Immature natural killer cell (primary cell): ENCODE measurements around the gene DLGAP4. TPM values are rescaled to one million over a fixed set of nuclear protein-coding genes. Genes with fewer than 3 reads are reported as not detected.

Source experiments
- DNase-seq, 3 donors: peaks; one replicate each; pipeline ENCODE4 v3.0.0; 2022; ENCODE audit warnings: mixed read lengths in 1 of 3
- H3K27ac Mint-ChIP-seq, 6 donors: one replicate each; pipeline ENCODE4 v1.8.0; 2020; ENCODE audit warnings: mixed read lengths in 6 of 6, mild to moderate bottlenecking in 5 of 6, inconsistent platforms in 4 of 6, moderate library complexity in 3 of 6
- H3K27me3 Mint-ChIP-seq, 3 donors: one replicate each; pipeline ENCODE4 v1.8.0; 2020 to 2021; ENCODE audit warnings: low read depth in 3 of 3, mild to moderate bottlenecking in 3 of 3, mixed read lengths in 3 of 3, moderate library complexity in 3 of 3, inconsistent platforms in 1 of 3
- H3K36me3 Mint-ChIP-seq, 3 donors: one replicate each; pipeline ENCODE4 v1.8.0; 2020; ENCODE audit warnings: mixed read lengths in 3 of 3, inconsistent platforms in 2 of 3, mild to moderate bottlenecking in 2 of 3
- H3K4me1 Mint-ChIP-seq, 2 donors: one replicate each; pipeline ENCODE4 v1.8.0; 2020; ENCODE audit warnings: inconsistent platforms in 2 of 2, mild to moderate bottlenecking in 2 of 2, mixed read lengths in 2 of 2, moderate library complexity in 1 of 2
- H3K4me3 Mint-ChIP-seq, 5 donors: one replicate each; pipeline ENCODE4 v1.8.0; 2020; ENCODE audit warnings: mild to moderate bottlenecking in 5 of 5, mixed read lengths in 5 of 5, inconsistent platforms in 3 of 5, moderate library complexity in 3 of 5
- H3K9me3 Mint-ChIP-seq, 6 donors: one replicate each; pipeline ENCODE4 v1.8.0; 2020; ENCODE audit warnings: mild to moderate bottlenecking in 6 of 6, mixed read lengths in 6 of 6, inconsistent platforms in 4 of 6, moderate library complexity in 3 of 6
- polyA plus RNA-seq, 3 donors: library from polyadenylated mRNA; unstranded; fragments of 300-500 nt; fragmentation: Illumina TruSeq; gene quantifications; one replicate each; pipeline ENCODE4 v1.2.3, GENCODE V29; 2021

The DLGAP4 gene
- polyA plus RNA-seq, 3 donors from 2014 or later, result 9.0 to 29.0 (median 12.6) TPM

DNA sequence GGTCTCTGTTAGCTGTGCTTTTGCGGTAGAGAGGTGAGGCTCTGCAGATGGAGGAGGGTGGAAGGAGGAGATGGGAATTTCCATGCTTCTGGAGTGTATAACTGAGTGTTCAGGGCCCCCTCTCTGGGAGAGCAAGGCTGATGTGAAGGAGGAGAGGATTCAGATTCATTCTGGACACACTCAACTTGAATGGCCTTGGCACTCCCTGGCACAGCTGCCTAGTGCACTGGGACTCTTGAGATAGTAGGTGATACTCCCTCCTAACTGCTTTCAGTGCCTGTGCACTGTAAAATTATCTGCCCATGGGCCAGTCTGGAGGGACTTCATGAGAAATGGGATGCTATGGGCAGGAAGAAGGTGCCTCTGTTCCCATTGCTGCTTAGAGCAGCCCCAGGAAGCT is 180.9 kb downstream of the DLGAP4 start:
- Mint-ChIP-seq H3K27ac (peak overlapping the region in 2 of 6 donors; percentile 13 to 76), H3K4me1 (peaks cover 40 to 47% of the 10 kb centered on the region in 2 donors), H3K36me3 (no peaks in the 10 kb centered on the region), H3K9me3 (no peaks in the 10 kb centered on the region), H3K4me3 (no peak overlapping the region), H3K27me3 (peaks cover 0 to 6% (median 3%) of the 10 kb centered on the region in 3 donors)
- no peak for DNase-seq

DNA sequence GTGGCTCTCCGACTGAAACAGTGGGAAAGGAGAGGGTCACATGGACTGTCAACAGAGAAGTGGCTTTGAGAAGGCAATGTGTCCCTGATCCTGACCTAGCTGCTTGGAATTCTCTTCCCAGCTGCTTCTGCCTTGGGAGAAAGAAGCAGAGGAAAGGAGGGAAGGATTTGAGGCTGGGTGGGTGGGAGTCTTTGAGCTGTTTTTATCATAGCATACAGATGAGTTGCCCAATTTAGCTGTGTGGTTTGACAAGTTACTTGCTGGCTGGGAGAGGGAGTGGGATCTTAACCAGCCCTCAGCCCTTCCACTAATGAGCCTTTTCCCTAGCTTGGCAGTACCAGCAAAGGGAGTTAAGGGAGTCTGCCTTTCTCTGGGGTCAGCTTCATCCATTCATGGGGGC is 184.1 kb downstream of the DLGAP4 start:
- no peaks in the 10 kb centered on the region for H3K36me3 Mint-ChIP-seq
- H3K4me1 Mint-ChIP-seq, result peaks cover 66 to 68% of the 10 kb centered on the region in 2 donors
- no peak for DNase-seq
- peaks cover 0 to 6% (median 3%) of the 10 kb centered on the region in 3 donors for H3K27me3 Mint-ChIP-seq
- H3K27ac Mint-ChIP-seq, result peak overlapping the region; percentile 62 to 83 (median 70)
- H3K4me3 Mint-ChIP-seq, result peak overlapping the region; percentile 9 to 53 (median 33)
- no peaks in the 10 kb centered on the region for H3K9me3 Mint-ChIP-seq

DNA sequence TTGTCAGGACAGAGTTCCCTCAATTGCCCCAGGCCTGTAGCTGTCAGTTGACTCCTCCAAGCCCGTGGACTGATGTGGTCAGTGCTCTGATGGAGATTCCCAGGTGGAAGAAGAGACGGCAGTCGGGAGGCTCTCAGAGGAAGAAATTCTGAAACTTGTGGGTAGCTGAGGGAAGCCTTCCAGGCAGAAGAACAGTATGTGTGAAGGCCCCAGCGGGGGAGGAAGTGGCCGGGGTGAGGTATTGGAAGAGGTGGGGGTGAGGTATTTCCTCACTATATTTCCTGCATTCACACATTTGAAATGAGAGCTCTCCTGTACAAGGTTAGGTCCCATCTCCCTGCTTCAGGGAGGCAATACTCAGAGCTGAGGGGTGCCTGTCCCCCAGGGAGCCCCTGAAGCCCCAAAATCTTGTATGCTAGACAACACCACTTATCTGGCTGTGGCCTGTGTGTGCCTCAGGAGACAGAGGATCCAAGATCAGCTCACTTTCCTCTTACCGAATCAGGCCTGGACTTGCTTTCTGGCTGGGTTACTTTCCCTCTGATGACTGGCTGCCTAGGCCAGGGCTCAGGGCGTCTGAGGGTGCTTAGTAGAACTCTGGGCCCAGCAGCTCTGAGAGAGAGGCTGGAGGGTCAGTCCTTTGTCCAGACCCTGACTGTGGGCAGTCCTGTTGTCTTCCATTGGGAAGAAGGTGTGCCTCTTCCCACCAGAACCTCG is 185.9 kb downstream of the DLGAP4 start:
- peaks cover 60 to 65% of the 10 kb centered on the region in 2 donors for H3K4me1 Mint-ChIP-seq
- H3K4me3 Mint-ChIP-seq, result peak overlapping the region; percentile 72 to 85 (median 80)
- H3K27ac Mint-ChIP-seq, result peak overlapping the region; percentile 92 to 97 (median 92)
- no peaks in the 10 kb centered on the region for H3K9me3 Mint-ChIP-seq
- DNase-seq, result peak; percentile 72 to 75 (median 73)
- peaks cover 0 to 6% (median under 1%) of the 10 kb centered on the region in 3 donors for H3K27me3 Mint-ChIP-seq
- peaks cover 0 to under 1% (median 0%) of the 10 kb centered on the region in 3 donors for H3K36me3 Mint-ChIP-seq

DNA sequence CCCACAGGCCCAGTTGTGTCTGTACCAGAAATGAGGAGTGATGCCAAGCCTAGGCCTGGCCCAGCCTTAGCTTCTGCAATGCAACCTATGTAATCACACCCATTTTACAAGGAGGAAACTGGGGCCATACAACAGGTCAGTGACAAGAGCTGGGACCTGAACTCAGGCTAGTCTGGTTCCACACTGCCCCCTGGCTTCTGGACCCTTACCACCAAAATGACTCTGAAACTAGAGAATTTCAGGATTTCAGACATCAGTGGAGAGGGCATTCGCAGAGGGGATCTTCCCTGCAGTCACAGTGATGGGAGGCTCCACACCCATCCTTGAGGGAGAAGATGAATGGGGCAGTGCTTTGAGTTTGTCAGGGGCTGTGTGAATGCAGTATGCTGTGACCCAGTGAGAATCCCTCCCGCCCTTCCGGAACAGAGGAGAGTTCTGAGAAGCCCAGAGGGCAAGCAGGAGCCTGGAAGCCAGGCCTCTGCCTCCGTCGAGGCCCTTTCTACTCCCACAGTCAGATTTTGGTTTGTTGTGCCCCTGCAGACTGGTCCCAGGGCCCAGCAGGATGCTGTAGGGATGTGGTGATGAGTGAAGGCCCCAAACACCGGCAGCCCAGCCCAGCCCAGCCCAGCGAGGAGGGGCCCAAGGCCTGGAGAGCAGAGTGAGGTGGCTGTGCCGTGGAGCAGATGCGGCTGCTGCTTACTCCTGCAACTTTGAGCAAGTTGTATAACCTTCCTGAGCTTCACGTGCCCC is 187.1 kb downstream of the DLGAP4 start:
- H3K27me3 Mint-ChIP-seq, result peaks cover 0 to 6% (median 0%) of the 10 kb centered on the region in 3 donors
- peaks cover 60 to 63% of the 10 kb centered on the region in 2 donors for H3K4me1 Mint-ChIP-seq
- peak overlapping the region; percentile 27 to 84 (median 72) for H3K4me3 Mint-ChIP-seq
- peak in 2 of 3 donors; percentile 18 to 24 for DNase-seq
- peak overlapping the region; percentile 78 to 97 (median 92) for H3K27ac Mint-ChIP-seq
- H3K9me3 Mint-ChIP-seq, result no peaks in the 10 kb centered on the region
- H3K36me3 Mint-ChIP-seq, result peaks cover 0 to 4% (median 0%) of the 10 kb centered on the region in 3 donors

DNA sequence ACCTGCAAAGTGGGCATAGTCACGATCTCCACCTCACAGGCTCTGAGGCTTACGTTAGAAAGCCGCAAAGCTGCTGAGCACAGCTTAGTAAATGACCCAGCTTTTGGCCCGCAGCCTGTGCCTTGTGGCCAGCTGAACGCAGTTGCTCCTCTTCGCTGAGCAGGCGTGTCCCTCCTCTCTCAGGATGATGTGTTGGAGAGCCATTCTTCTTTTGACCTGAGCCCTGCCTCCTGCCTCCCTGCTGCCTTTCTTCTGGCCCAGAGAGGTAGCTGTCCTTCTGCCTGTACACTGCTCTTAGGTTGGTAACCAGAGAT is 187.6 kb downstream of the DLGAP4 start:
- peak overlapping the region; percentile 78 to 97 (median 92) for H3K27ac Mint-ChIP-seq
- no peaks in the 10 kb centered on the region for H3K9me3 Mint-ChIP-seq
- DNase-seq, result no peak
- H3K36me3 Mint-ChIP-seq, result peaks cover 0 to 7% (median 0%) of the 10 kb centered on the region in 3 donors
- H3K27me3 Mint-ChIP-seq, result peaks cover 0 to 6% (median 0%) of the 10 kb centered on the region in 3 donors
- peaks cover 59 to 62% of the 10 kb centered on the region in 2 donors for H3K4me1 Mint-ChIP-seq
- peak overlapping the region; percentile 23 to 63 (median 48) for H3K4me3 Mint-ChIP-seq

DNA sequence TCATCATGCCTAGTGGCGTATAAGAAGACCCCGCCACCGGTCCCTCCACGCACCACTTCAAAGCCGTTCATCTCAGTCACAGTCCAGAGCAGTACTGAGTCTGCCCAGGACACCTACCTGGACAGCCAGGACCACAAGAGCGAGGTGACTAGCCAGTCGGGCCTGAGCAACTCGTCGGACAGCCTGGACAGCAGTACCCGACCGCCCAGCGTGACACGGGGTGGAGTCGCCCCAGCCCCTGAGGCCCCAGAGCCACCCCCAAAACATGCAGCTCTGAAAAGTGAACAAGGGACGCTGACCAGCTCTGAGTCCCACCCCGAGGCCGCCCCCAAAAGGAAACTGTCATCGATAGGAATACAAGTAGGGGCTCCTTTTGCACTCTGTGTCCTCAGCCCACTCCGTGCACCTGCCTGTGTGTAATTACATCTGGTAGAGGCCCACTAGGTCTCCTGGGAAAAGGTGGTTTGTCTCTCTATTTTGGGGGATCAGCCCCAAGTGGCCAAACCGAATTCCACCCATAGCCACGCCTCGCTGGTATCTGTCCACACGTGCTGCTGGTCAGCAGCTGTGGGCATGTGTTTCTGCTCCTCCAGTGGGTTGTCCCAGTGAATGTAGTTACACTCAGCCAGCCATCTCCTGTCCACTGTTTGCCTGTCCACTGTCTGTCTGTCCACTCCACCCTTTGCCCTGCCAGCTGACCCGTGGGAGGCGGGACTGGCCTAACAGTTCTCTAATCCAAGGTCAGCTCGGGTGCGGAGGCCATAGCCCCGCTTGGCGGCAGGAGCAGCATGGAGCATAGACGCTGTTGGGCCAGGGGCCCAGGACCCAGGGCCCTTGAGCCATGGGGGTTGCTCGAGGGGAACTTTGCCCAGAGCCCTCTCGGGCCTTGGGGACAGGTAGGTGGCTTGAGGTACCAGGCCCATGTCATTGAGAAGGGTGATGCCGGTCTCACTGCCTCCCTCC is 190.8 kb downstream of the DLGAP4 start:
- DNase-seq, result no peak
- no peaks in the 10 kb centered on the region for H3K27me3 Mint-ChIP-seq
- H3K9me3 Mint-ChIP-seq, result no peaks in the 10 kb centered on the region
- H3K4me3 Mint-ChIP-seq, result no peak overlapping the region
- peaks cover 3 to 11% (median 11%) of the 10 kb centered on the region in 3 donors for H3K36me3 Mint-ChIP-seq
- peaks cover 28 to 30% of the 10 kb centered on the region in 2 donors for H3K4me1 Mint-ChIP-seq
- peak overlapping the region in 3 of 6 donors; percentile 24 to 46 (median 26) for H3K27ac Mint-ChIP-seq

DNA sequence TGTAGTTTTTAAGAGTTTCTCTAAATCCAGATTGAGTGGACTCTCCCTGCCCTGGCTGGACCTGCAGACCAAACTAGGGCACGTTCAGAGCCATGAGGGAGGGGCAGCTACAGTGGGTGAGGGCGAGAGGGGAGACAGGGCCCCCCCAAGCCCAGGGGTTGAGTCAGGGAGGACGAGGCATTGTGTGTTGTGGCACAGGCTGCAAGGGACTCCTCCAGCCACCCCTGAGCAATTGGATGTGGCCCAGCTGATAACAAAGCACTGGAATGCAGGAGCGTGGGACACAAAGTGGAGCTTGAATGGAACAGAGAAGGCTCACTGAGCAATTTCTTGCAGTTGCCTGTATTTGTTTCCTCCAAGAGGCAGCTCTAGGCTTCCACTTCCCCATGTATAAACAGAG is 191.7 kb downstream of the DLGAP4 start:
- H3K27me3 Mint-ChIP-seq, result no peaks in the 10 kb centered on the region
- no peak for DNase-seq
- H3K27ac Mint-ChIP-seq, result peak overlapping the region in 1 of 6 donors; percentile 16
- peaks cover 19 to 22% of the 10 kb centered on the region in 2 donors for H3K4me1 Mint-ChIP-seq
- peaks cover 4 to 12% (median 11%) of the 10 kb centered on the region in 3 donors for H3K36me3 Mint-ChIP-seq
- H3K9me3 Mint-ChIP-seq, result no peaks in the 10 kb centered on the region
- H3K4me3 Mint-ChIP-seq, result no peak overlapping the region

DNA sequence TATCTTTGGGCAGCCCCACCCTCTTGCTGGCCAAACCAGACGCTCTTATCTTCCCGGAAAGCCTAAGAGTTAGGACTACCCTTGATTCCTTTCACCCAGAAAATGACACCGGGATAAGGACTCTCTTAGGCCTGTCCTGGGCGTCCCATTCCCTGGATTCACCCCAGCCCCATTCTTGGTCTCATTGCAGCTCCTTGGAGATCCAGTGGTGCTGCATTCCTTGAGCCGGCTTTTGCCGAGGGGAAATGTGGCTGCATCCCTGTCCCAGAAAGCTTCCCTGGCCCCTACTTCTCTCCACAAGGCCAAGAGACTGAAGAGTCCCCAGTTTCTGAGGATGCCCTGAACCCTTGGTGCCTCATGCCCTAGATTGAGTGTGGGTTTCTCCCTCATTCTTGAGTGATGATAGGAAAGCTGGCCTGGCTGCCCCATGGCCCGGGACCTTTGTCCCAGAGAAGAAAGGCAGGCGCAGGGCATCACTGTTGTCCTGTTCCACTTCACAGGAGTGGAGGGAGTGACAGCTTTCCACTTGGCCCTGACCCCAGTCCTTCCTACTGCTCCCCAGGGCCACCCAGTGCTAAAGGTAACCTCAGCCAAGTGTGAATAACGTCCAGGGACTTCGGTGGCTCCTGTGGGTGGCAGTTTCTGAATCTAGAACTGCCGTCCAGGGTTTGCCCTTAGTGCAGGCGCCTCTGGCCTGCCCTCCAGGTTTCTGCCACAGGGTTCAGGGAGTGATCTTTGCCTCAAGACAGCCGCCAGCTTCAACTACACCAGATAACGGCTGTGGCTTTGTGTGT is 192.4 kb downstream of the DLGAP4 start:
- peak overlapping the region in 2 of 6 donors; percentile 51 to 53 for H3K27ac Mint-ChIP-seq

DNA sequence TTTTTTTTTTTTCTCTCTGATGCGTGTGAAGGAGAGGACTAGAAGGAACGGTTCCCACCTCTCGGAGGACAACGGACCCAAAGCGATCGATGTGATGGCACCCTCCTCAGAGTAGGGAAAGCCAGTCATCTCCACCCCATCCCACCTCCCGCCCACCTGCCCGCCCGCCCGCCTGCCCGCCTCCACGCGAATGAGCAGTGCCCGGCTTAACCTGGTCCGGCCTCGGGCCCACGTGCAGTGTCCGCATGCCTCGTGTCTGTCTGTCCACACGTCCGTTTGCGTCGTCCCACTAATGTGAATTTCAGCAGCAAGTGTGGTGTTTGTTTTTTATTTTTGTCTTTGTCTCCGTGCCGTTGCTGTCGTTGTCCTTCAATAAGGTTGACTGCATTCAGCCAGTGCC is 193.1 kb downstream of the DLGAP4 start:
- Mint-ChIP-seq H3K27me3 (no peaks in the 10 kb centered on the region), H3K4me1 (peaks cover 5 to 8% of the 10 kb centered on the region in 2 donors), H3K4me3 (no peak overlapping the region), H3K27ac (peak overlapping the region in 1 of 6 donors; percentile 53), H3K36me3 (peaks cover 10 to 18% (median 17%) of the 10 kb centered on the region in 3 donors), H3K9me3 (no peaks in the 10 kb centered on the region)
- DNase-seq, result no peak

More for the DNA sequence above, 192.4 kb downstream of the DLGAP4 start:
- DNase-seq, result no peak
- no peaks in the 10 kb centered on the region for H3K9me3 Mint-ChIP-seq
- no peaks in the 10 kb centered on the region for H3K27me3 Mint-ChIP-seq
- H3K36me3 Mint-ChIP-seq, result peaks cover 8 to 16% (median 14%) of the 10 kb centered on the region in 3 donors
- no peak overlapping the region for H3K4me3 Mint-ChIP-seq
- H3K4me1 Mint-ChIP-seq, result peaks cover 12 to 15% of the 10 kb centered on the region in 2 donors

DNA sequence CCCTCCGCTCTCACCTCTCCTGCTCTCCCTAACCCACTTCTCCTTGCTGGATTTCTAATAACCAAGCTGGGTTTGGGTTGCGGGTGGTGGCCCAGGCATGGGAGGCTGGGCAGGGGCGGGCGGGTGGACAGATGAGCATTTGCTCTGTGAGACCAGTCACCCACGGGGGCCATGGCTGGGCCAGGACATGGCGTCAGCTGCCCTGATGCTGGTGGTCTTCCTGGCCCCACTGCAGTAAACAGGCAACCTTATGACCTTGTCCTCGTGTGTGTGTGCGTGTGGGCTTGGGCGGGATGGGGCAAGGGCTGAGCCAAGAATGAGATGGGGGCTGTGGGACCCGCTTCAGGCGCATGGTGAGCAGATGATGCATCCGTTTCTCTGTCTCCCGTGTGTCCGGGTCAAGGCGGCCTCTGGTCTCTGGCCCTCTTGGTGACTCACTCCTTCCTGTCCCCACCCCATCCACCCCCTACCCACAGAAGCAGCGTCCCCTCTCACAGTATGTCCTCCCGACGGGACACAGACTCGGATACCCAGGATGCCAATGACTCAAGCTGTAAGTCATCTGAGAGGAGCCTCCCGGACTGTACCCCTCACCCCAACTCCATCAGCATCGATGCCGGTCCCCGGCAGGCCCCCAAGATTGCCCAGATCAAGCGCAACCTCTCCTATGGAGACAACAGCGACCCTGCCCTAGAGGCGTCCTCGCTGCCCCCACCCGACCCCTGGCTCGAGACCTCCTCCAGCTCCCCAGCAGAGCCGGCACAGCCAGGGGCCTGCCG is 193.8 kb downstream of the DLGAP4 start:
- Mint-ChIP-seq H3K36me3 (peaks cover 15 to 23% (median 23%) of the 10 kb centered on the region in 3 donors), H3K9me3 (no peaks in the 10 kb centered on the region), H3K27ac (peak overlapping the region in 1 of 6 donors; percentile 53), H3K4me1 (peaks cover 0 to 4% of the 10 kb centered on the region in 2 donors), H3K27me3 (no peaks in the 10 kb centered on the region), H3K4me3 (no peak overlapping the region)
- DNase-seq, result no peak

DNA sequence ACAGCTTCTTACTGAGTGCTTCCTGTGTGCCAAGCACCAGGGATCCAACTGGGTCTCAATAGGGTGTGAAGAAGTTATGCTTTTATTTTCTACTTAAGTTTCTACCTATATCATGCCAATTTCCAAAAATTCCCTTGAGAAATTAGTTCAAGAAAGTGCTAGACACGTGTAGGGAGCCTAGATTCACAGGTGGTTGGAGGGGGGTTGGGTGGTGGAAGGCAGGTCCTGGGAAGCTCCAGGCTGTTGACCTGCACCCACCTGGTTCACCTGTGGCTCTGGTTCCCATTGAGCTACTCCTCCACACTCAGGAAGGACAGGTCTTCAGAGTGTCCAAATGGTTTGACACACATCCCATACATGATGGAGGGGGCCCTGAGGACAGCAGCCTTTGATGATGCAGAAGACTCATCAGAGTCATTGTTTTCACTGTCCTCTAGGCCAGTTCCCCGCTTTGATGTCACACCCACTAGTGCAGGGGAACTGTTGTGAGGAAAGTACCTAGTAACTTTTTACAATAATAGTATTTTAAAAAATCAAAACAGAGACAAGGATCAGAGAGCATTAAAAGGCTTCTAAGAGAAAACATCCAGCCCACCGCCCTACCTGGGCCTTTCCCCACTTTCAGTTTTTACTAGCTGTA is 195.3 kb downstream of the DLGAP4 start:
- H3K4me1 Mint-ChIP-seq, result no peaks in the 10 kb centered on the region
- peak overlapping the region in 4 of 6 donors; percentile 16 to 65 (median 32) for H3K27ac Mint-ChIP-seq
- no peak for DNase-seq
- H3K9me3 Mint-ChIP-seq, result no peaks in the 10 kb centered on the region
- H3K4me3 Mint-ChIP-seq, result no peak overlapping the region
- H3K36me3 Mint-ChIP-seq, result peaks cover 15 to 23% (median 23%) of the 10 kb centered on the region in 3 donors
- H3K27me3 Mint-ChIP-seq, result no peaks in the 10 kb centered on the region
